HG02981 (cell line): ENCODE data around the gene PTPN14.

ENCODE experiments used
- ATAC-seq: cut with Tn5 transposase; IDR thresholded peaks from one replicate; pipeline ENCODE4 v1.9.1; 2021; ENCODE audit warnings: mild to moderate bottlenecking, moderate library complexity; ENCODE audit not compliant: unreplicated experiment

PTPN14 gene

GRCh38 chr1:214439352-214440119 lies 111.9 kb downstream of the PTPN14 start:
- ATAC-seq, result peak; percentile 79

- ATAC-seq, result peak; percentile 47
These were observed 112.9 kb downstream of the PTPN14 start for GRCh38 chr1:214438530-214438929.

- ATAC-seq, result no peak
These were observed 113.3 kb downstream of the PTPN14 start for GRCh38 chr1:214438075-214438474.

- ATAC-seq, result no peak
These were observed 115.5 kb downstream of the PTPN14 start for GRCh38 chr1:214435867-214436266.

GRCh38 chr1:214432245-214432644 lies 119.2 kb downstream of the PTPN14 start:
- no peak for ATAC-seq

GRCh38 chr1:214429951-214430770 lies 121.2 kb downstream of the PTPN14 start:
- ATAC-seq, result no peak

GRCh38 chr1:214427871-214428277 lies 123.5 kb downstream of the PTPN14 start:
- peak; percentile 97 for ATAC-seq

GRCh38 chr1:214426426-214426812 lies 125.0 kb downstream of the PTPN14 start:
- ATAC-seq, result no peak

- no peak for ATAC-seq
These were observed 125.5 kb downstream of the PTPN14 start for GRCh38 chr1:214425716-214426425.

- no peak for ATAC-seq
These were observed 126.3 kb downstream of the PTPN14 start for GRCh38 chr1:214425101-214425500.

- ATAC-seq, result no peak
These were observed 128.4 kb downstream of the PTPN14 start for GRCh38 chr1:214423045-214423444.

GRCh38 chr1:214422137-214422671 lies 129.2 kb downstream of the PTPN14 start:
- no peak for ATAC-seq

- no peak for ATAC-seq
These were observed 130.6 kb downstream of the PTPN14 start for GRCh38 chr1:214420833-214421232.

- no peak for ATAC-seq
These were observed 131.1 kb downstream of the PTPN14 start for GRCh38 chr1:214420341-214420740.

- no peak for ATAC-seq
These were observed 131.8 kb downstream of the PTPN14 start for GRCh38 chr1:214419650-214420049.

- ATAC-seq, result no peak
These were observed 133.0 kb downstream of the PTPN14 start for GRCh38 chr1:214418391-214418790.

GRCh38 chr1:214417545-214418210 lies 133.7 kb downstream of the PTPN14 start:
- no peak for ATAC-seq

GRCh38 chr1:214416858-214417257 lies 134.5 kb downstream of the PTPN14 start:
- ATAC-seq, result no peak

GRCh38 chr1:214416417-214416816 lies 135.0 kb downstream of the PTPN14 start:
- no peak for ATAC-seq

GRCh38 chr1:214415131-214415530 lies 136.3 kb downstream of the PTPN14 start:
- ATAC-seq, result no peak

- no peak for ATAC-seq
These were observed 136.7 kb downstream of the PTPN14 start for GRCh38 chr1:214414691-214415090.
